Measurements from ENCODE around the gene DTX3.
"Not testable (repeated sequence)": the region's sequence is repeated elsewhere in the genome, so short reads cannot be mapped to it uniquely, and the experiment has no call there.

Gene DTX3

DNA sequence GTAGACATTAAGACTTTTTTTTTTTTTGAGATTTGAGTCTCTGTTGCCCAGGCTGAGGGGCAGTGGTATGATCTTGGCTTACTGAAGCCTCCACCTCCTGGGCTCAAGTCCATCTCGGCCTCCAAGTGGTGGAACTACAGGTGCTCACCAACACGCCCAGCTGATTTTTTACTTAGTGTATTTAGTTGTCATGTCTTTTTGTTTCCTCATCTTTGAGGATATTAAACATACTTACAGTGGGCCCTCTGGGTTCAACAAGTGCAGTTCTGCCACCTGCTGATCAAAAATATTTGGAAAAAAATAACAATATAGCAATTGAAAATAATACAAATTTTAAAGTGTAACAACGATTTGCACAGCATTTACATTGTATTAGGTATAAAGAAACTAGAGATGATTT lies 32.7 kb downstream of the DTX3 start:
- DNase-seq, result no peak

DNA sequence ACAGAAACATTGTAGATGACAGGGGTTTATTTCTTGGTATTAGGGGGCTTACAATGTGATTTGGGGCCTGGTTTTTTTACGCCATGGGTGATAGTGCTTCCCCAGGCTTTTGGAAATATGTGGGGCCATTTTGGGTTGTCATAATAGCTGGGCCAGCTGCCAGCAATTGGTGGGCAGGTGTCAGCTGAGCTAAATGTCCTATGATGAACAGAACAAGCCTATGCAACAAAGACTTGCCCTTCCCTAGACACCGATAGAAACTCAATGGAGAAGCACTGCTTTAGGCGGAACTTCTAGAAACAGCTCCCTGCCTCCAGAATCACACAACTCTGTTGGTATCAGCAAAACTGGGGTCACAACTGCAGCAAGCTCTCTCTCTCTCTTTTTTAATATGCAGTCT lies 33.5 kb downstream of the DTX3 start:
- no peak for DNase-seq

DNA sequence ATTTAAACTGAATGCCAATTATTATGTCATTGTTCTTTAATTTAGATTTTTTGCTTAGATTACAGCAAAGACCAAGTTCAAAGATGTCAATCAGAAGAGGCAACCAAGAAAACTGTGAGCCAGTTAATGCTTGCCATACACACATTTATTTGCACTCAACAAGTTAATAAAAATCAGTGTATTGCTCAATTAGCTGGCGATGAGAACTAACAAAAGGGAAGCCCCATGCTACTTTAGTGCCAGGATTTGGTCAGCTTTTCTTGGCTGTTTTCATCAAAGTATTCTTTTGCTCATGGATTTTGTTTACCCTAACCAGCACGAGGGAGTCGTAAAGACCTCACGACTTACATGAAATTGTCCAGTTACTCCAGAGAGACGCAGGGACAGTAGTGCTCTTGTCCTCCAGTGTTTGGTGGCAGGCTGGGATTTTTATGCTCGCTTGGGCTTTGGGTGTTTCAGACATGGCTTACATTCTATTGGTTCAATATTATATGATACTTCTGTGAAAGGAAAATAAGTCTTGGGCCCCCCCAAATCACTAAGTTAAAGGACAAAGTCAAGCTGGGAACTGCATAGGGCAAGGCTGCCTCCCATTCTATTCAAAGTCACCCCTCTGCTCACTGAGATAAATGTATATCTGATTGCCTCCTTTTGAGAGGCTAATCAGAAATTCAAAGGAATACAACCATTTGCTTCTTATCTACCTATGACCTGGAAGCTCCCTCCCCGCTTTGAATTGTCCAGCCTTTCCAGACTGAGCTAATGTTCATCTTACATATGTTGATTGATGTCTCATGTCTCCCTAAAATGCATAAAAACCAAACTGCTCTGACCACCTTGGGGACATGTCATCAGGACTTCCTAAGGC lies 35.8 kb downstream of the DTX3 start:
- DNase-seq, result no peak

DNA sequence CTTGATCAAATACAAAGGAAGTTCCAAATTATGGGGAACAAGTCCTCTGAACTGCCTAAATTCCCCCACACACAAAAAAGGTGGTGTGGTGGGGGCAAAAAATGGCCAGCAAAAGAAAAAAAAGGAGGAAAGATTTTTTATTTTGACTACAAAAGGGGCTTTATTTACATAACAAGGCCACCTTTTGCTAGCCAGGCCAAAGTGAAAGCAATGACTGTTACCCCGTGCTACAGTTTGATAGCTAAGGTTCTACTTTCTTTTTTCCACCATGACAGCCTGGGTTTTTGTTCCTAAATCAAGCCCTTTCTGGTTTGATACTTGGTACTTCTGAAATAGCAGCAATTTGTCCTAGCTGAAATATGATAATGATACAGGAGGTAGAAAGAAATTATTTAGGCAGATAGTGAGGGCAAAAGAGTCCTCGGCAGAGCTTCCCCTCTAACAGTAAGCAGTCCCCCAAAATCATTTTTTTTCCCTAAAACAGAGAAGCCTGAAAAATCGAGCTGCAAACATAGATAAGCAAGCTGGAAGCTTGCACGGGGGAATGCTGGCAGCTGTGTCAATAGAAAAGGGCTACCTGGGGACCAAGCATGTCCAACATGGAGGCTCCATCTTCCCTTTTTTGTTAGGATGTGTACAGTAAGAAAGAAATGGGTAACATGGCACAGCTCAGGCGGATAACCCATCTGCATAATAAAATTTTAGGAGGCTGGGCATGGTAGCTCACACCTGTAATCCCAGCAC lies 37.2 kb downstream of the DTX3 start:
- DNase-seq, result no peak

DNA sequence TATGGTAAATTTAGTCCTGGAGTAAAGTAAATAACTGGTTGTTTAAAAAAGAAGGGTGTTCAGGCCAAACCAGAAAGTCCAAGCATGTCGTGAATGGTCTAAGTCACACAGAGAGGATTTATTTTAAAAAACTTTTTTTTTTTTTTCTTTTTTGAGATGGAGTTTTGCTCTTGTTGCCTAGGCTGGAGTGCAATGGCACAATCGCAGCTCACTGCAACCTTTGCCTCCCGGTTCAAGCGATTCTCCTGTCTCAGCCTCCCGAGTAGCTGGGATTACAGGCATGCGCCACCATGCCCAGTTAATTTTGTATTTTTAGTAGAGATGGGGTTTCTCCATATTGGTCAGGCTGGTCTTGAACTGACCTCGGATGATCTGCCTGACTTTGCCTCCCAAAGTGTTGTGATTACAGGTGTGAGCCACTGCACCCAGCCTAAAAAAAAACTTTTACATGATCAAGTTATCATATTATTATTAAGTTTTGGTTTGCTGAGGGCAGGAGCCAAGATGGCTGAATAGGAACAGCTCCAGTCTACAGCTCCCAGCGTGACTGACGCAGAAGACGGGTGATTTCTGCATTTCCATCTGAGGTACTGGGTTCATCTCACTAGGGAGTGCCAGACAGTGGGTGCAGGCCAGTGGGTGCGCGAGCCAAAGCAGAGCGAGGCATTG lies 41.5 kb downstream of the DTX3 start:
- peak; percentile 47 for DNase-seq

DNA sequence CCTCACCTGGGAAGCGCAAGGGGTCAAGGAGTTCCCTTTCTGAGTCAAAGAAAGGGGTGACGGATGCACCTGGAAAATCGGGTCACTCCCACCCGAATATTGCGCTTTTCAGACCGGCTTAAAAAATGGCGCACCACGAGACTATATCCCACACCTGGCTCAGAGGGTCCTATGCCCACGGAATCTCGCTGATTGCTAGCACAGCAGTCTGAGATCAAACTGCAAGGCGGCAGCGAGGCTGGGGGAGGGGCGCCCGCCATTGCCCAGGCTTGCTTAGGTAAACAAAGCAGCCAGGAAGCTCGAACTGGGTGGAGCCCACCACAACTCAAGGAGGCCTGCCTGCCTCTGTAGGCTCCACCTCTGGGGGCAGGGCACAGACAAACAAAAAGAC lies 42.0 kb downstream of the DTX3 start:
- DNase-seq, result not testable (repeated sequence)

DNA sequence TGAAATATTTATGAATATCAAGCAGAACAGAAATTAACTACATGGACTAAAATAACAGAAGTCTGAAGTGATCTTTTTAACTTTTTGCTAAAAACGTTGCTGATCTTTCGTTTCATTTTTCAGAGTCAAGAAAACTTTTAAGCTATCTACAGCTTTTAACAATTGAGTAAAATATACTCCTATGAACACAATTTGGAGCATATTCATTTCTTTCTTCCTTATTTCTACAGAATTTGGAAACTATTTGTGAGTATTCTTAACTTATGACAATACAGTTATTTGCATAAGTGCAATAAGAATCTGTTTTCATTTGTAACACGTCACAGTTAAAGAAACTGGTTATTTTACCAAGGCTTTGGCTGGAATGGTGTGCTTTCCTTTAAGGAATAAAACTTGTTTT lies 49.4 kb downstream of the DTX3 start:
- no peak for DNase-seq

DNA sequence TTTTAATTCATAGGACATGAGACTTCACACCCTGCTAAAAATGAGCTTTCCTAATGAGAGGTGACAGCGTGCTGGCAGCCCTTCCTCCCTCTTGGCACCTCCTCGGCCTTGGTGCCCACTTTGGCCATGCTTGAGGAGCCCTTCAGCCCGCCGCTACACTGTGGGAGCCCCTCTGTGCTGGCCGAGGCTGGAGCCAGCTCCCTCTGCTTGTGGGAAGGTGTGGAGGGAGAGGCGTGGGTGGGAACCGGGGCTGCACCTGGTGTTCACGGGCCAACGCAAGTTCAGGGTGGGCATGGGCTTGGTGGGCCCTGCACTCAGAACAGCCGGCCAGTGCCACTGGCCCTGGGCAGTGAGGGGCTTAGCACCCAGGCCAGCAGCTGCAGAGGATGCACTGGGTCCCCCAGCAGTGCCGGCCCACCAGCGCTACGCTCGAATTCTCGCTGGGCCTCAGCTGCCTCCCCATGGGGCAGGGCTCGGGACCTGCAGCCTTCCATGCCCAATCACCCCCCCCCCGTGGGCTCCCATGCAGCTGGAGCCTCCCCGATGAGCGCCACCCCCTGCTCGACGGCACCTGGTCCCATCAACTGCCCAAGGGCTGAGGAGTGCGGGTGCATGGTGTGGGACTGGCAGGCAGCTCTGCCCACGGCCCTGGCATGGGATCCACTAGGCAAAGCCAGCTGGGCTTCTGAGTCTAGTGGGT lies 51.1 kb downstream of the DTX3 start:
- no peak for DNase-seq

DNA sequence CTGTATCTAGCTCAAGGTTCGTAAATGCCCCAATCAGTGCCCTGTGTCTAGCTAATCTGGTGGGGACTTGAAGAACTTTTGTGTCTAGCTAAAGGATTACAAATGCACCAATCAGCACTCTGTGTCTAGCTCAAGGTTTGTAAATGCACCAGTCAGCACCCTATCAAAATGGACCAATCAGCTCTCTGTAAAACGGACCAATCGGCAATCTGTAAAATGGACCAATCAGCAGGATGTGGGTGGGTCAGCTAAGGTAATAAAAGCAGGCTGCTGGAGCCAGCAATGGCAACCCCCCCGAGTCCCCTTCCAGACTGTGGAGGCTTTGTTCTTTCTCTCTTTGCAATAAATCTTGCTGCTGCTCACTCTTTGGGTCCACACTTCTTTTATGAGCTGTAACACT lies 51.8 kb downstream of the DTX3 start:
- DNase-seq, result not testable (repeated sequence)

DNA sequence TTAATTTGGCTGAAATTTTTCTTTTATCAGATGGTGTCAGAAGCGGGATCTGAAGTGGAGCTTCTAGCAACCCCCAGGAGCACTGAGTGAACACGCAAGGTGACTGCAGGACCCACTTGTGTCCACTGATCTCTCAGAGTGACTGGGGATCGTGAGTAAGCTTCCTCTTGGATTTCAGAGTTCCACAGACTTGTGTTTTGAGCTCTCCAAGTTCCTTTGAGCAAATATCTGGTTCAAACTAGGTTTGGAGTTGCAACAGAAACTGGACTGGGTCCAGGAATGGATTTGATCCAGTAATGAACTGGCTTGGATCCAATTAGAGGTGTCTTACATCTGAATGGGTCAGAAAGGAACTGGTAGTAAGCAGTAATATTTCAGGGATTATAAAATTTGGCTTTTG lies 53.1 kb downstream of the DTX3 start:
- peak; percentile 11 for DNase-seq

DNA sequence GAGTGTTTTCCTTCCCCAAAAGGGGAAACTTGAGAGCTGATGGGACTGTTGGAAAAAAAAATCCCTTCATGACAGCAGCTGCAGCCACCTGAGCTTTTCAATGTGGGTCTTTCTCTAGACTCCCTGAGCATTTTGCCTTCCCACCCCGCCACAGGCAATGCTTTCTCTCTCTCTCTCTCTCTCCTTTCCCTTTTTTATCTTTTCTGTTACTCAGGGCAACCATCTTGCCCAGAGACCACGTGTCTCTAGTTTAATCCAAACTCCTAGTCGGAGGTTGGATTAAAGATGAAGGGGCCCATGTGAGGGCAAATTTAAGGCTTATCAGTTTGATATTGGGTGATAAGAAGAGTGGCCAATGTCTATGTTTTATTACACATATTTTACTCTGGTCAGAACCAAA lies 54.3 kb downstream of the DTX3 start:
- no peak for DNase-seq
